ENCODE data around the gene ROR2. TPM values are rescaled to one million over a fixed set of nuclear protein-coding genes. Genes with fewer than 3 reads are reported as not detected.

ROR2 gene
- total and polyA plus RNA-seq, 2 experiments from 2014 or later, result 8.1 to 18.8 TPM

DNA sequence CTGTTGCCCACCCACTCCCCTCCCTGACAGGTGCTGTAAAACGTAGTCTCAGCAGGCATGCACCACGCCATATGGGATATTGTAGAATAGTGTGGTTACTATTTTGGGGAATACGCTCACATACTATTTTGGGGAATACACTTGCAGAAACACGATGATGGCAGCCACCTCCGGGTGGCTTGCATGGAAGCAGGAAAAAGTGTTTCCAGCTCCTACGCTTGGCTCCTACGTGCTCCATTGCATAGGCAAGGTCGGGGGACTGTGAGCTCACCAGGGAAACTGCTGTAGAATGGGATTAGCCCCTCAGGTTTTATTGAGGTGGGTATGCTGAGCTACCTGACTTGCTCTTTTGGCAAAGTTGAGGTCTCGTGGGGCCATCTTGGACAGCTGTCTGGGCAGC lies 366.1 kb downstream of the ROR2 start:
- no peaks in the 10 kb centered on the region for H3K79me2 ChIP-seq (replicated peaks; ENCODE audit: insufficient read depth)
- H3F3A ChIP-seq (replicated peaks; ENCODE audit: low read depth), result no peaks in the 10 kb centered on the region
- Mint-ChIP-seq H3K36me3 (ENCODE audit: low read depth) (no peaks in the 10 kb centered on the region), H3K9me3 (no peaks in the 10 kb centered on the region), H3K27me3 (ENCODE audit: insufficient read depth, low read depth, poor library complexity) (peaks cover 2% of the 10 kb centered on the region), H3K4me3 (no peak overlapping the region), H3K27ac (no peak overlapping the region), H3K4me1 (peaks cover 10% of the 10 kb centered on the region; the same call in 2 of the 3 replicates)
- H2AFZ ChIP-seq, result no peak overlapping the region
- H3K4me1 ChIP-seq (ENCODE audit: insufficient read depth), result no peaks in the 10 kb centered on the region
- H3K9me2 ChIP-seq (ENCODE audit: insufficient read depth), result no peaks in the 10 kb centered on the region
- no peaks in the 10 kb centered on the region for H3K27me3 ChIP-seq (ENCODE audit: insufficient read depth)
- H3K4me3 ChIP-seq, result no peak overlapping the region
- H3K36me3 ChIP-seq (ENCODE audit: insufficient read depth), result no peaks in the 10 kb centered on the region
- DNase-seq (ENCODE audit: low spot score) (no peak), ATAC-seq (no peak)
- TF ChIP-seq STAT1 (IDR thresholded peaks at IDR 0.05; ENCODE audit: unreplicated experiment) (no peak), JUNB (IDR thresholded peaks at IDR 0.05; ENCODE audit: unreplicated experiment) (no peak), CREB1 (CRISPR knock-in tag; IDR thresholded peaks at IDR 0.05; ENCODE audit: low read depth) (no peak), NANOG (IDR thresholded peaks at IDR 0.05; ENCODE audit: borderline replicate concordance) (no peak), ZNF114 (CRISPR knock-in tag; IDR thresholded peaks at IDR 0.05) (no peak), EZH2phosphoT487 (IDR thresholded peaks at IDR 0.05; ENCODE audit: unreplicated experiment) (no peak), EZH2 (IDR thresholded peaks at IDR 0.05; ENCODE audit: low read depth, unreplicated experiment) (no peak), POLR2AphosphoS5 (IDR thresholded peaks at IDR 0.05; ENCODE audit: low read depth) (no peak), ZNF331 (CRISPR knock-in tag; IDR thresholded peaks at IDR 0.05; ENCODE audit: low read depth) (no peak)
- TF ChIP-seq, protein P1, sequence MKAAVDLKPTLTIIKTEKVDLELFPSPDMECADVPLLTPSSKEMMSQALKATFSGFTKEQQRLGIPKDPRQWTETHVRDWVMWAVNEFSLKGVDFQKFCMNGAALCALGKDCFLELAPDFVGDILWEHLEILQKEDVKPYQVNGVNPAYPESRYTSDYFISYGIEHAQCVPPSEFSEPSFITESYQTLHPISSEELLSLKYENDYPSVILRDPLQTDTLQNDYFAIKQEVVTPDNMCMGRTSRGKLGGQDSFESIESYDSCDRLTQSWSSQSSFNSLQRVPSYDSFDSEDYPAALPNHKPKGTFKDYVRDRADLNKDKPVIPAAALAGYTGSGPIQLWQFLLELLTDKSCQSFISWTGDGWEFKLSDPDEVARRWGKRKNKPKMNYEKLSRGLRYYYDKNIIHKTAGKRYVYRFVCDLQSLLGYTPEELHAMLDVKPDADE (IDR thresholded peaks at IDR 0.05), result no peak
- TF ChIP-seq, protein P2, sequence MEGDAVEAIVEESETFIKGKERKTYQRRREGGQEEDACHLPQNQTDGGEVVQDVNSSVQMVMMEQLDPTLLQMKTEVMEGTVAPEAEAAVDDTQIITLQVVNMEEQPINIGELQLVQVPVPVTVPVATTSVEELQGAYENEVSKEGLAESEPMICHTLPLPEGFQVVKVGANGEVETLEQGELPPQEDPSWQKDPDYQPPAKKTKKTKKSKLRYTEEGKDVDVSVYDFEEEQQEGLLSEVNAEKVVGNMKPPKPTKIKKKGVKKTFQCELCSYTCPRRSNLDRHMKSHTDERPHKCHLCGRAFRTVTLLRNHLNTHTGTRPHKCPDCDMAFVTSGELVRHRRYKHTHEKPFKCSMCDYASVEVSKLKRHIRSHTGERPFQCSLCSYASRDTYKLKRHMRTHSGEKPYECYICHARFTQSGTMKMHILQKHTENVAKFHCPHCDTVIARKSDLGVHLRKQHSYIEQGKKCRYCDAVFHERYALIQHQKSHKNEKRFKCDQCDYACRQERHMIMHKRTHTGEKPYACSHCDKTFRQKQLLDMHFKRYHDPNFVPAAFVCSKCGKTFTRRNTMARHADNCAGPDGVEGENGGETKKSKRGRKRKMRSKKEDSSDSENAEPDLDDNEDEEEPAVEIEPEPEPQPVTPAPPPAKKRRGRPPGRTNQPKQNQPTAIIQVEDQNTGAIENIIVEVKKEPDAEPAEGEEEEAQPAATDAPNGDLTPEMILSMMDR (conservative IDR thresholded peaks at IDR 0.05; ENCODE audit: low read depth in 2 of 2), result no peak
- TF ChIP-seq, protein P3, sequence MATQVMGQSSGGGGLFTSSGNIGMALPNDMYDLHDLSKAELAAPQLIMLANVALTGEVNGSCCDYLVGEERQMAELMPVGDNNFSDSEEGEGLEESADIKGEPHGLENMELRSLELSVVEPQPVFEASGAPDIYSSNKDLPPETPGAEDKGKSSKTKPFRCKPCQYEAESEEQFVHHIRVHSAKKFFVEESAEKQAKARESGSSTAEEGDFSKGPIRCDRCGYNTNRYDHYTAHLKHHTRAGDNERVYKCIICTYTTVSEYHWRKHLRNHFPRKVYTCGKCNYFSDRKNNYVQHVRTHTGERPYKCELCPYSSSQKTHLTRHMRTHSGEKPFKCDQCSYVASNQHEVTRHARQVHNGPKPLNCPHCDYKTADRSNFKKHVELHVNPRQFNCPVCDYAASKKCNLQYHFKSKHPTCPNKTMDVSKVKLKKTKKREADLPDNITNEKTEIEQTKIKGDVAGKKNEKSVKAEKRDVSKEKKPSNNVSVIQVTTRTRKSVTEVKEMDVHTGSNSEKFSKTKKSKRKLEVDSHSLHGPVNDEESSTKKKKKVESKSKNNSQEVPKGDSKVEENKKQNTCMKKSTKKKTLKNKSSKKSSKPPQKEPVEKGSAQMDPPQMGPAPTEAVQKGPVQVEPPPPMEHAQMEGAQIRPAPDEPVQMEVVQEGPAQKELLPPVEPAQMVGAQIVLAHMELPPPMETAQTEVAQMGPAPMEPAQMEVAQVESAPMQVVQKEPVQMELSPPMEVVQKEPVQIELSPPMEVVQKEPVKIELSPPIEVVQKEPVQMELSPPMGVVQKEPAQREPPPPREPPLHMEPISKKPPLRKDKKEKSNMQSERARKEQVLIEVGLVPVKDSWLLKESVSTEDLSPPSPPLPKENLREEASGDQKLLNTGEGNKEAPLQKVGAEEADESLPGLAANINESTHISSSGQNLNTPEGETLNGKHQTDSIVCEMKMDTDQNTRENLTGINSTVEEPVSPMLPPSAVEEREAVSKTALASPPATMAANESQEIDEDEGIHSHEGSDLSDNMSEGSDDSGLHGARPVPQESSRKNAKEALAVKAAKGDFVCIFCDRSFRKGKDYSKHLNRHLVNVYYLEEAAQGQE (IDR thresholded peaks at IDR 0.05; ENCODE audit: unreplicated experiment), result no peak
- TF ChIP-seq, protein P4, sequence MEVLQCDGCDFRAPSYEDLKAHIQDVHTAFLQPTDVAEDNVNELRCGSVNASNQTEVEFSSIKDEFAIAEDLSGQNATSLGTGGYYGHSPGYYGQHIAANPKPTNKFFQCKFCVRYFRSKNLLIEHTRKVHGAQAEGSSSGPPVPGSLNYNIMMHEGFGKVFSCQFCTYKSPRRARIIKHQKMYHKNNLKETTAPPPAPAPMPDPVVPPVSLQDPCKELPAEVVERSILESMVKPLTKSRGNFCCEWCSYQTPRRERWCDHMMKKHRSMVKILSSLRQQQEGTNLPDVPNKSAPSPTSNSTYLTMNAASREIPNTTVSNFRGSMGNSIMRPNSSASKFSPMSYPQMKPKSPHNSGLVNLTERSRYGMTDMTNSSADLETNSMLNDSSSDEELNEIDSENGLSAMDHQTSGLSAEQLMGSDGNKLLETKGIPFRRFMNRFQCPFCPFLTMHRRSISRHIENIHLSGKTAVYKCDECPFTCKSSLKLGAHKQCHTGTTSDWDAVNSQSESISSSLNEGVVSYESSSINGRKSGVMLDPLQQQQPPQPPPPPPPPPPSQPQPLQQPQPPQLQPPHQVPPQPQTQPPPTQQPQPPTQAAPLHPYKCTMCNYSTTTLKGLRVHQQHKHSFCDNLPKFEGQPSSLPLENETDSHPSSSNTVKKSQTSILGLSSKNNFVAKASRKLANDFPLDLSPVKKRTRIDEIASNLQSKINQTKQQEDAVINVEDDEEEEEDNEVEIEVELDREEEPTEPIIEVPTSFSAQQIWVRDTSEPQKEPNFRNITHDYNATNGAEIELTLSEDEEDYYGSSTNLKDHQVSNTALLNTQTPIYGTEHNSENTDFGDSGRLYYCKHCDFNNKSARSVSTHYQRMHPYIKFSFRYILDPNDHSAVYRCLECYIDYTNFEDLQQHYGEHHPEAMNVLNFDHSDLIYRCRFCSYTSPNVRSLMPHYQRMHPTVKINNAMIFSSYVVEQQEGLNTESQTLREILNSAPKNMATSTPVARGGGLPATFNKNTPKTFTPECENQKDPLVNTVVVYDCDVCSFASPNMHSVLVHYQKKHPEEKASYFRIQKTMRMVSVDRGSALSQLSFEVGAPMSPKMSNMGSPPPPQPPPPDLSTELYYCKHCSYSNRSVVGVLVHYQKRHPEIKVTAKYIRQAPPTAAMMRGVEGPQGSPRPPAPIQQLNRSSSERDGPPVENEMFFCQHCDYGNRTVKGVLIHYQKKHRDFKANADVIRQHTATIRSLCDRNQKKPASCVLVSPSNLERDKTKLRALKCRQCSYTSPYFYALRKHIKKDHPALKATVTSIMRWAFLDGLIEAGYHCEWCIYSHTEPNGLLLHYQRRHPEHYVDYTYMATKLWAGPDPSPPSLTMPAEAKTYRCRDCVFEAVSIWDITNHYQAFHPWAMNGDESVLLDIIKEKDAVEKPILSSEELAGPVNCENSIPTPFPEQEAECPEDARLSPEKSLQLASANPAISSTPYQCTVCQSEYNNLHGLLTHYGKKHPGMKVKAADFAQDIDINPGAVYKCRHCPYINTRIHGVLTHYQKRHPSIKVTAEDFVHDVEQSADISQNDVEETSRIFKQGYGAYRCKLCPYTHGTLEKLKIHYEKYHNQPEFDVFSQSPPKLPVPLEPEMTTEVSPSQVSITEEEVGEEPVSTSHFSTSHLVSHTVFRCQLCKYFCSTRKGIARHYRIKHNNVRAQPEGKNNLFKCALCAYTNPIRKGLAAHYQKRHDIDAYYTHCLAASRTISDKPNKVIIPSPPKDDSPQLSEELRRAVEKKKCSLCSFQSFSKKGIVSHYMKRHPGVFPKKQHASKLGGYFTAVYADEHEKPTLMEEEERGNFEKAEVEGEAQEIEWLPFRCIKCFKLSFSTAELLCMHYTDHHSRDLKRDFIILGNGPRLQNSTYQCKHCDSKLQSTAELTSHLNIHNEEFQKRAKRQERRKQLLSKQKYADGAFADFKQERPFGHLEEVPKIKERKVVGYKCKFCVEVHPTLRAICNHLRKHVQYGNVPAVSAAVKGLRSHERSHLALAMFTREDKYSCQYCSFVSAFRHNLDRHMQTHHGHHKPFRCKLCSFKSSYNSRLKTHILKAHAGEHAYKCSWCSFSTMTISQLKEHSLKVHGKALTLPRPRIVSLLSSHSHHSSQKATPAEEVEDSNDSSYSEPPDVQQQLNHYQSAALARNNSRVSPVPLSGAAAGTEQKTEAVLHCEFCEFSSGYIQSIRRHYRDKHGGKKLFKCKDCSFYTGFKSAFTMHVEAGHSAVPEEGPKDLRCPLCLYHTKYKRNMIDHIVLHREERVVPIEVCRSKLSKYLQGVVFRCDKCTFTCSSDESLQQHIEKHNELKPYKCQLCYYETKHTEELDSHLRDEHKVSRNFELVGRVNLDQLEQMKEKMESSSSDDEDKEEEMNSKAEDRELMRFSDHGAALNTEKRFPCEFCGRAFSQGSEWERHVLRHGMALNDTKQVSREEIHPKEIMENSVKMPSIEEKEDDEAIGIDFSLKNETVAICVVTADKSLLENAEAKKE (CRISPR knock-in tag; IDR thresholded peaks at IDR 0.05), result no peak
- H4K20me1 ChIP-seq (replicated peaks; ENCODE audit: insufficient read depth), result no peaks in the 10 kb centered on the region
- no peak overlapping the region for H3K27ac ChIP-seq (ENCODE audit: low read depth)
- H3K4me2 ChIP-seq, result no peak overlapping the region

Measured in GM23338 (cell line).